HepG2 (cell line): ENCODE results near the gene FAHD2A. TPM values are rescaled to one million over a fixed set of nuclear protein-coding genes. Genes with fewer than 3 reads are reported as not detected.

Source experiments
- AKAP8 ChIP-seq: sonication (generic); formaldehyde crosslinking; IDR thresholded peaks from 2 replicates; pipeline ENCODE4 v1.5.1; 2020; ENCODE audit warnings: mild to moderate bottlenecking, missing genetic modification reagents
- BCLAF1 ChIP-seq: fragments of 450-650 bp; IDR thresholded peaks from 2 replicates; pipeline ENCODE4 v1.6.1; 2017; ENCODE audit warnings: mild to moderate bottlenecking
- CBX2 ChIP-seq, 2 experiments: fragments of 200-600 bp in 1 of 2; sonication (generic); formaldehyde crosslinking in 1 of 2; IDR thresholded peaks; 2 replicates each; pipeline versions ENCODE4 v1.7.0 to v1.8.1; 2018 to 2022; ENCODE audit warnings: low read depth in 2 of 2, low read length in 1 of 2, mild to moderate bottlenecking in 1 of 2, missing genetic modification reagents in 1 of 2
- EEA1 ChIP-seq: sonication (generic); formaldehyde crosslinking; IDR thresholded peaks from 2 replicates; pipeline ENCODE4 v1.5.1; 2020; ENCODE audit warnings: mild to moderate bottlenecking, missing genetic modification reagents, borderline replicate concordance
- KMT2B ChIP-seq: IDR thresholded peaks from 2 replicates; pipeline ENCODE4 v1.6.1; 2016; ENCODE audit warnings: missing genetic modification reagents, missing compliant biosample characterization
- MAF1 ChIP-seq: sonication (generic); formaldehyde crosslinking; IDR thresholded peaks from 2 replicates; pipeline ENCODE4 v1.5.0; 2020; ENCODE audit warnings: missing genetic modification reagents, borderline replicate concordance
- MAZ ChIP-seq, 2 experiments: sonication (generic) in 1 of 2; formaldehyde crosslinking in 1 of 2; IDR thresholded peaks; 2 replicates each; pipeline versions ENCODE4 v1.5.0 to v1.6.1; 2012 to 2020; ENCODE audit warnings: low read depth in 2 of 2, mild to moderate bottlenecking in 2 of 2, borderline replicate concordance in 1 of 2, improper control_type of control experiment in 1 of 2, low read length in 1 of 2, missing genetic modification reagents in 1 of 2, moderate library complexity in 1 of 2
- MYC ChIP-seq: sonication (generic); formaldehyde crosslinking; IDR thresholded peaks from 2 replicates; pipeline ENCODE4 v1.9.0; 2021; ENCODE audit warnings: missing genetic modification reagents, borderline replicate concordance
- NFE2 ChIP-seq: sonication (generic); formaldehyde crosslinking; IDR thresholded peaks from 2 replicates; pipeline ENCODE4 v1.4.0; 2020; ENCODE audit warnings: missing genetic modification reagents
- NFRKB ChIP-seq: fragments of 450-650 bp; IDR thresholded peaks from 2 replicates; pipeline ENCODE4 v1.6.1; 2017
- PAWR ChIP-seq: sonication (generic); formaldehyde crosslinking; IDR thresholded peaks from 2 replicates; pipeline ENCODE4 v1.4.0; 2020; ENCODE audit warnings: missing genetic modification reagents, mild to moderate bottlenecking, borderline replicate concordance
- PAXIP1 ChIP-seq: sonication (generic); formaldehyde crosslinking; conservative IDR thresholded peaks from 2 replicates; pipeline ENCODE4 v1.4.0; 2020; ENCODE audit warnings: mild to moderate bottlenecking, missing genetic modification reagents, moderate library complexity
- PBX3 ChIP-seq: sonication (generic); formaldehyde crosslinking; IDR thresholded peaks from 2 replicates; pipeline ENCODE4 v1.8.1; 2023; ENCODE audit warnings: missing genetic modification reagents, inconsistent platforms, borderline replicate concordance
- SIN3A ChIP-seq: IDR thresholded peaks from 2 replicates; pipeline ENCODE4 v1.6.1; 2011; ENCODE audit warnings: low read depth, mild to moderate bottlenecking, control low read depth, low read length, borderline replicate concordance
- SYNCRIP ChIP-seq: fragments of 200-400 bp; formaldehyde crosslinking; IDR thresholded peaks from 2 replicates; pipeline ENCODE4 v1.6.1; 2018; ENCODE audit warnings: mild to moderate bottlenecking, low read depth, low read length; ENCODE audit not compliant: insufficient read depth
- U2AF1 ChIP-seq: fragments of 200-400 bp; formaldehyde crosslinking; optimal IDR thresholded peaks from 2 replicates; pipeline ENCODE3; 2017; ENCODE audit warnings: mild to moderate bottlenecking, low read depth, low read length
- ZKSCAN8 ChIP-seq: IDR thresholded peaks from 2 replicates; pipeline ENCODE4 v1.6.1; 2016; ENCODE audit warnings: borderline replicate concordance, missing genetic modification reagents, missing compliant biosample characterization
- ZNF335 ChIP-seq: sonication (generic); formaldehyde crosslinking; IDR thresholded peaks from 2 replicates; pipeline ENCODE4 v1.4.0; 2020; ENCODE audit warnings: missing genetic modification reagents
- ZNF550 ChIP-seq: sonication (generic); formaldehyde crosslinking; IDR thresholded peaks from 2 replicates; pipeline ENCODE4 v1.4.0; 2020; ENCODE audit warnings: mild to moderate bottlenecking, missing genetic modification reagents, borderline replicate concordance
- ZNF572 ChIP-seq: sonication (generic); formaldehyde crosslinking; IDR thresholded peaks from 2 replicates; pipeline ENCODE4 v1.5.1; 2020; ENCODE audit warnings: mild to moderate bottlenecking, missing genetic modification reagents
- ZNF652 ChIP-seq: IDR thresholded peaks from 2 replicates; pipeline ENCODE4 v1.6.1; 2016; ENCODE audit warnings: low read depth, borderline replicate concordance
- ZNF883 ChIP-seq: sonication (generic); formaldehyde crosslinking; IDR thresholded peaks from 2 replicates; pipeline ENCODE4 v1.5.1; 2020; ENCODE audit warnings: mild to moderate bottlenecking, missing genetic modification reagents; ENCODE audit errors: not compliant biosample characterization
- polyA plus RNA-seq, 8 experiments: library from polyadenylated mRNA; depleted of rRNA in 3 of 8; stranded (reverse) in 7 of 8; unstranded in 1 of 8; fragments of >200 nt; fragmentation: Illumina TruSeq in 4 of 8; extraction: Trizol in 4 of 8; gene quantifications; 2 replicates each; pipeline versions ENCODE4 v1.2.1 to v1.2.3, GENCODE V29; 2011 to 2016; ENCODE audit warnings: low read depth in 4 of 8, missing spikeins in 1 of 8, mixed read lengths in 1 of 8; ENCODE audit not compliant: insufficient read depth in 1 of 8
- total RNA-seq, 5 experiments: library from RNA; depleted of rRNA; stranded (reverse); fragments of >200 nt; fragmentation: Illumina TruSeq; extraction: Trizol; gene quantifications; 2 replicates each; pipeline ENCODE4 v1.2.3, GENCODE V29; 2016; ENCODE audit warnings: low read depth in 1 of 5

Gene FAHD2A
- total and polyA plus RNA-seq, 2 of the 13 experiments (the other 11 are each of a cell fraction or from before 2014, with no cell fraction given): 34.0 to 44.2 TPM

GRCh38 chr2:95390272-95390880, 12.1 kb upstream of the FAHD2A start (continued):
- TF ChIP-seq MAF1 (CRISPR knock-in tag) (no peak), ZNF550 (CRISPR knock-in tag) (no peak), ZNF335 (no peak), MAZ (IDR thresholded peaks at IDR 0.05; ENCODE audit: borderline replicate concordance, low read depth, low read length) (peak; percentile 82; the same call in 1 of the 2 replicates), MAZ (CRISPR knock-in tag; IDR thresholded peaks at IDR 0.05; ENCODE audit: low read depth) (peak; percentile 70; the same call in 1 of the 2 replicates), U2AF1 (no peak), ZNF572 (CRISPR knock-in tag) (peak; percentile 77), AKAP8 (no peak), CBX2 (IDR thresholded peaks at IDR 0.05; ENCODE audit: low read depth, low read length) (no peak), CBX2 (CRISPR knock-in tag; IDR thresholded peaks at IDR 0.05; ENCODE audit: low read depth) (no peak), ZKSCAN8 (no peak), MYC (peak; percentile 78; the same call in 1 of the 2 replicates), SYNCRIP (no peak), PAWR (CRISPR knock-in tag) (no peak), KMT2B (CRISPR knock-in tag) (no peak), NFE2 (CRISPR knock-in tag) (no peak), PBX3 (CRISPR knock-in tag) (no peak), SIN3A (no peak), NFRKB (no peak), PAXIP1 (CRISPR knock-in tag) (peak; percentile 98), BCLAF1 (no peak), EEA1 (no peak), ZNF652 (CRISPR knock-in tag) (no peak), ZNF883 (no peak)
